GM12872 (cell line): Measurements from ENCODE around the gene TRIOBP.

Experiments used
- TF ChIP-seq, protein P1 (sequence below): IDR thresholded peaks from 3 replicates; pipeline ENCODE4 v1.5.1; 2011; ENCODE audit warnings: low read depth, mild to moderate bottlenecking, low read length, moderate library complexity; ENCODE audit not compliant: insufficient read depth

Gene TRIOBP

DNA sequence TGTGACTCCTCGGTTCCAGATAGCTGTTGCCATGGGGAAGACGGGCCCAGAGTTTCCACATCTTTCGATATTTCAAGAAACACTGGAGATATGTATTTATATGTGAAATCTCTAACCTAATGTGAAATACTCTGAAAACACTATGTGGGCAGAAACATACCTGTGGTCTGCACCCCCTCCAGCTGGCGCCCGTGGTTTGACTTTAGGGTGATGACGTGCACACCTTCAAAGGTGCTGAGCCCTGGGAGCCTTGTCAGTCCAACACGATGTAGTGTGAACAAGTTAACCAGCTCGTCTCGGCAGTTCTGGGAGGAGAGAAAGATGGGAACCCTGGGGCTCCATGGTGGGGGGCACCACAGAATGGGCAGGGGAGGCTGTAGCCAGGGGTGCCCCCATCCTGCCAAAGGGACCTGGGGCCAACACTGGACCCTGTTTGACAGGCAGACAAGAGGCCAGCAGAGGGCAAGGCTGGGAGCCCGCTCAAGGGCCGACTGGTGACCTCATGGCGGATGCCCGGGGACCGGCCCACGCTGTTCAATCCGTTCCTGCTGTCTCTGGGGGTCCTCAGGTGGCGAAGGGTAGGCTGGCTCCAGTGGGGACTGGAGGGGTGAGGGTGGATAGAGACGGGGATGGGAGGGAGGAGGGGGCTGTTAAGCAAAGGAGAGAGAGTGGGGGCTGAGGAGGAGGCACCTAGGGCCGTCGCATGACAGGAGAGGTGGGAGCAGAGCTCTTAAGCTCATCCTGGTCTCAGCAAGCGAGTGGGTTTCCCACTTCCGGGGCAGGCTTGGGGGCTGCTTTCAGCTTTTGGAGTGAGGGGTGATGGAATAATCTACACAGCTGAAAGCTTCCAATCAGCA is 43.8 kb downstream of the TRIOBP start:
- TF ChIP-seq, protein P1, sequence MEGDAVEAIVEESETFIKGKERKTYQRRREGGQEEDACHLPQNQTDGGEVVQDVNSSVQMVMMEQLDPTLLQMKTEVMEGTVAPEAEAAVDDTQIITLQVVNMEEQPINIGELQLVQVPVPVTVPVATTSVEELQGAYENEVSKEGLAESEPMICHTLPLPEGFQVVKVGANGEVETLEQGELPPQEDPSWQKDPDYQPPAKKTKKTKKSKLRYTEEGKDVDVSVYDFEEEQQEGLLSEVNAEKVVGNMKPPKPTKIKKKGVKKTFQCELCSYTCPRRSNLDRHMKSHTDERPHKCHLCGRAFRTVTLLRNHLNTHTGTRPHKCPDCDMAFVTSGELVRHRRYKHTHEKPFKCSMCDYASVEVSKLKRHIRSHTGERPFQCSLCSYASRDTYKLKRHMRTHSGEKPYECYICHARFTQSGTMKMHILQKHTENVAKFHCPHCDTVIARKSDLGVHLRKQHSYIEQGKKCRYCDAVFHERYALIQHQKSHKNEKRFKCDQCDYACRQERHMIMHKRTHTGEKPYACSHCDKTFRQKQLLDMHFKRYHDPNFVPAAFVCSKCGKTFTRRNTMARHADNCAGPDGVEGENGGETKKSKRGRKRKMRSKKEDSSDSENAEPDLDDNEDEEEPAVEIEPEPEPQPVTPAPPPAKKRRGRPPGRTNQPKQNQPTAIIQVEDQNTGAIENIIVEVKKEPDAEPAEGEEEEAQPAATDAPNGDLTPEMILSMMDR = no peak

DNA sequence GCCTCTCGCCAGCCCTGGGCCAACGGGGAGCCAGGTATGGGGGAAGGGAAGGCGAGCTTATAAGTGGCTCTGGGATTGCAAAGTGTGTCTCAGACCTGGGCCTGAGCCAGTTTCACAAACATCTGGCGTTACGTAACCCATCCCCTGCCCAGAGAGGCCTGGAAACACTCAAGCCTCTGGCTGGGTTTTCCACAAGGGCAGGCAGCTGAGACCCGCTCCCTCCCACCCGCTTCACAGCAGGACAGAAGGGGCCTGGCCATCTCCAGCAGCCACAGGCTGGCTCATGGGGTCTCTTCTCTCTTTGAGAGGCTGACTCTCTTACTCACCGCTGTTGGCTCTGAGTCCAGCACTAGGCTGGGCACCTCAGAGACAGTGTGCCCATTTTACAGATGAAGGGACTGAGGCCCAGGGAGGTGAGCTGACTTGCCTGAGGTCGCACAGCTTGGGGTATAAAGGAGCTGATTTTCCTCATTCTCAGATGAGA is 44.5 kb downstream of the TRIOBP start:
- TF ChIP-seq, protein P1 = no peak

DNA sequence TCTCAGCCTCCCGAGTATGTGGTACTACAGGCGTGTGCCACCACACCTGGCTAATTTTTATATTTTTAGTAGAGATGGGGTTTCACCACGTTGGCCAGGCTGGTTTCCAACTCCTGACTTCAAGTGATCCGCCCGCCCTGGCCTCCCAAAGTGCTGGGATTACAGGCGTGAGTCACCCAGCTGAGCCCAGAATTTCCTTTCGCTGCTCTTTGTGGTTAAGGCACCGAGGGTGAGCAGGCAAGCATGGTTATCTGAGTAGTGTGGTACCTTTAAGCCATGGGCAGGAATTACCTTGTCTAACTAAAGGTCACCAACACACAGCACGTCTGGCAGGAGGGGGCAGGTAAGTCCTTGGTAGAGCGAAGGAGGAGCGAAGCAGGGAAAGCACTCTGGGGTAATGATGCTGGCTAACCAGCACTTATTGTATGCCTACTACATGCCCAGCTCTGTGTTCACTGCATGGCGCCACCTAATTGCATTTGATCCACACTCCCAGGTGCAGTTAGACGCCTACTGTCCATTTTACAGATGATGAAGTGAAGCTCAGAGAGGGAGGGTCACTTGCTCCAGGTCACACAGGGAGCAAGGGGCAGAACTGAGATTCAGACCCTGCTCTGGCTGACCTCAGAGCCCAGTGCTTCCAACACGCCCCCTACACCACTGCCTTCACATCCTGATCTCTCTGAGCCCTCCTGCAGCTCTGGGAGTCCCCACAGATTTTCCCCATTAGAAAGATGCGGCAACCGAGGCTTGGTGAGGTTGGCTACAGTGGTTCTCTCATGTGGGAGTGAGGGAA is 45.7 kb downstream of the TRIOBP start:
- TF ChIP-seq, protein P1 = no peak

DNA sequence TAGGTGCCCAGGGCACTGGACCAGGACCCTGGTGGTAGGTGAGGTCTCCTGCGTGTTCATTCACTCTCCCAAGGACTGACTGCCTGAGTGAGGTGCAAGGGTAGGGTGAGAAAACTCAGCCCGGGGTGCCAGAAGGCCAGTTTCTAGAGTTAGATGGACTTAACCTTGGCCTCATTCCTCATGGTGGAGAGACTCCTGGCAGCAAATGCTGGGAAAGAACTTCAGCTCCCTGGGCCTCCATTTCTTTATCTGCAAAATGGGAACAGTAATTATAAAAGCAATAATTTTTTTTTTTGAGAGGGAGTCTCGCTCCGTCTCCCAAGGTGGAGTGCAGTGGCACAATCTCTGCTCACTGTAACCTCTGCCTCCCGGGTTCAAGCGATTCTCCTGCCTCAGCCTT is 47.7 kb downstream of the TRIOBP start:
- TF ChIP-seq, protein P1 = peak; percentile 24; the same call in 1 of the 3 replicates

DNA sequence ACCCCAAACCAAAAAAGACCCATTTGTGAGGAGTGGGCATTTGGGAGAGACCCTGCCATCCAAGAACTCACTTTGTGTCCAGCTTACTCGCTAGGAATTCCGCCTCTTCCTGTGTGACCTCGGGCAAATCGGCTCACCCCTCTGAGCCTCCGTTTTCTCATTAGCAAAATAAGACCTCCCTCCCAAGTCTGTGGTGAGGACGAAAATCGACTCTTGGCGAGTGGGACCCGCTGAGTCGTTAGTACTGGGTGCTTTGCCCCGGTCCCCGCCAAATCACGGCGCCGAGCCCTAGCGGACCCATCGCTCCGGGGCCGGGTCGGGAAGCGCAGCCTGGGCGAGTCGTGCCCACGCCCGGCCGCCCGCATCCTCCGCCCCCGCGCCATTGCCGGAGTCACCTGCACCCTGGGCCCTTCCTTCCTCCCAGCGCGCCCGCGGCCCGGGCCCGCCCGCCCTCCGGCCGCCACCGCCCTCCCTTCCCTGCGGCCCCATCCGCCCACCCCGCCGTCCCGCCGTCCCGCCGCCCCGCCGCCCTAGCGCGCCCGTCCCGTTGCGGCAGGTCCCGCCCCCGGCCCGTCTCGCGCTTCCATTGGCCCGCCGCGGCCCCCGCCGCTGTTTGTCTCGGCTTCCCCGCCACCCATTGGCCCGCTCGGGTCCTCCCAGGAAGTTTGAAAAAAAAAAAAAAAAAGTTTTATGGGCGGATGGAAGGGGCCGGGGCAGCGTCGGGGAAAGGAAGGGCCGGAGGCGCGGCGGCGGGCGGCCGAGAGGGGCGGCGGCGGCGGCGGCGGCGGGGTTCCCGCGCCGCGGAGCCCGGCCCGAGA is 48.9 kb downstream of the TRIOBP start:
- TF ChIP-seq, protein P1 = no peak

DNA sequence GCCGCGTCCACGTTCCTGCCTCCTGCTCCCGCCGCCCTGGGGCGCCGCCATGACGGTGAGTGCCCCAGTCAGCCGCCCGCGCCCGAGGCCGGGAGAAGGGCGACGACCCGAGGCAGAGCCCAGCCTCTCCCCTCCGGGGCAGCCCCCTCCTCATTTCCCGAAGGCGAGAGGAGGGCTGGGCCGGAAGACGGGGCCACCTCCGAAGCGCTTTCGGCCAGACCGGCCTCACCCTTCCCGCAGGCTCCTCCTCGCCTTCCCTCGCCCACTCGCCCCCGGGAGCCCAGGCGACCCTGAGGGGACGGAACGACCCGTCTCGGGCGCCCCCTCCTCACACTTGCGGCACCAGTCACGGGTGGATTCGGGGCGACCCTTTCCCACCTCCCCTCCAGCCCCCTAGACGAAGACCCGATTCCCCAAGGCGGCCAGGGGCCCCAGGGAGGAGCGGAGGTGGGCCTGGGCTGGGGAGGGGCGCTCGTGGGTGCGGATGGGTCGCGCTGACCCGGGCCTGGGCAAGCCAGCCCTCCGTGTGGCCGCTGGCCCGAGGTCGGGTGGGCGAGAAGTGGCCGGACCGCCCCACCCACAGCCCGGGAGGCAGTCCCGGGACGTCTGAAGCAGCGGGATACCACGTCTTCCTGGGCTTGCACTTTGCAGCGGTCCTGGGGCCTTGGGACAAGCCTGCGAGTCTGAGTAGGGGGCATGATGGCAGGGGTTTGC is 49.7 kb downstream of the TRIOBP start:
- TF ChIP-seq, protein P1 = no peak
